H1 (cell line): Measurements from ENCODE around the gene CLEC3A. TPM values are rescaled to one million over a fixed set of nuclear protein-coding genes. Genes with fewer than 3 reads are reported as not detected.

Experiments used
- ATF3 ChIP-seq: IDR thresholded peaks from 2 replicates; pipeline ENCODE4 v1.6.1; 2011; ENCODE audit warnings: low read depth, mild to moderate bottlenecking, low read length; ENCODE audit not compliant: insufficient read depth
- CHD2 ChIP-seq: IDR thresholded peaks from 2 replicates; pipeline ENCODE4 v1.6.1; 2012; ENCODE audit warnings: low read length, improper control_type of control experiment
- polyA plus RNA-seq, 7 experiments: library from polyadenylated mRNA; depleted of rRNA in 3 of 7; stranded (reverse) in 5 of 7; unstranded in 2 of 7; fragments of >200 nt in 5 of 7; fragments of 200-250 nt in 2 of 7; gene quantifications; 1 replicate in 5 of 7; 2 replicates in 1 of 7; 4 replicates in 1 of 7; pipeline versions ENCODE4 v1.2.1 to v1.2.3, GENCODE V29; 2011 to 2013; ENCODE audit warnings: missing spikeins in 2 of 7, mixed read lengths in 2 of 7
- total RNA-seq: library from RNA; stranded (reverse); fragmentation: NEBNext Ultra II Directional; extraction: Animal tissue kit (Norgen Biotek cat#: 25700); gene quantifications from 2 replicates; pipeline ENCODE4 v1.2.1, GENCODE V29; 2021

The CLEC3A gene
- total and polyA plus RNA-seq, 2 of the 8 experiments (the other 6 are each of a cell fraction or from before 2014, with no cell fraction given), result not detected

- no peak for TF ChIP-seq CHD2
- no peak for TF ChIP-seq ATF3
- TF ChIP-seq, all 59 proteins: peak for 3
These were observed 30.6 kb upstream of the CLEC3A start (continued) for GRCh38 chr16:77991701-77992100.
